GM12865 (cell line): ENCODE results near the gene GDPGP1.
A peak's percentile ranks its signal among the peaks of the same experiment; 100 is the strongest.
"Not testable (repeated sequence)": the region's sequence is repeated elsewhere in the genome, so short reads cannot be mapped to it uniquely, and the experiment has no call there.

Source experiments
- DNase-seq: peaks from one replicate; pipeline ENCODE4 v3.0.0; 2010; ENCODE audit warnings: low read depth
- H3K4me3 ChIP-seq: 2 replicates; pipeline ENCODE4 v1.5.1; 2011; ENCODE audit warnings: mild to moderate bottlenecking, low read depth, low read length, control low read depth
- TF ChIP-seq, protein P1 (sequence below): IDR thresholded peaks from 2 replicates; pipeline ENCODE4 v1.5.1; 2011; ENCODE audit warnings: low read length, control low read depth, low read depth, inconsistent platforms; ENCODE audit not compliant: insufficient read depth; ENCODE audit errors: missing control alignments

GDPGP1 gene

GRCh38 chr15:90248789-90249202 is 14.8 kb downstream of the GDPGP1 start:
- no peak for DNase-seq
- no peak overlapping the region for H3K4me3 ChIP-seq
- TF ChIP-seq, protein P1, sequence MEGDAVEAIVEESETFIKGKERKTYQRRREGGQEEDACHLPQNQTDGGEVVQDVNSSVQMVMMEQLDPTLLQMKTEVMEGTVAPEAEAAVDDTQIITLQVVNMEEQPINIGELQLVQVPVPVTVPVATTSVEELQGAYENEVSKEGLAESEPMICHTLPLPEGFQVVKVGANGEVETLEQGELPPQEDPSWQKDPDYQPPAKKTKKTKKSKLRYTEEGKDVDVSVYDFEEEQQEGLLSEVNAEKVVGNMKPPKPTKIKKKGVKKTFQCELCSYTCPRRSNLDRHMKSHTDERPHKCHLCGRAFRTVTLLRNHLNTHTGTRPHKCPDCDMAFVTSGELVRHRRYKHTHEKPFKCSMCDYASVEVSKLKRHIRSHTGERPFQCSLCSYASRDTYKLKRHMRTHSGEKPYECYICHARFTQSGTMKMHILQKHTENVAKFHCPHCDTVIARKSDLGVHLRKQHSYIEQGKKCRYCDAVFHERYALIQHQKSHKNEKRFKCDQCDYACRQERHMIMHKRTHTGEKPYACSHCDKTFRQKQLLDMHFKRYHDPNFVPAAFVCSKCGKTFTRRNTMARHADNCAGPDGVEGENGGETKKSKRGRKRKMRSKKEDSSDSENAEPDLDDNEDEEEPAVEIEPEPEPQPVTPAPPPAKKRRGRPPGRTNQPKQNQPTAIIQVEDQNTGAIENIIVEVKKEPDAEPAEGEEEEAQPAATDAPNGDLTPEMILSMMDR = no peak

DNA sequence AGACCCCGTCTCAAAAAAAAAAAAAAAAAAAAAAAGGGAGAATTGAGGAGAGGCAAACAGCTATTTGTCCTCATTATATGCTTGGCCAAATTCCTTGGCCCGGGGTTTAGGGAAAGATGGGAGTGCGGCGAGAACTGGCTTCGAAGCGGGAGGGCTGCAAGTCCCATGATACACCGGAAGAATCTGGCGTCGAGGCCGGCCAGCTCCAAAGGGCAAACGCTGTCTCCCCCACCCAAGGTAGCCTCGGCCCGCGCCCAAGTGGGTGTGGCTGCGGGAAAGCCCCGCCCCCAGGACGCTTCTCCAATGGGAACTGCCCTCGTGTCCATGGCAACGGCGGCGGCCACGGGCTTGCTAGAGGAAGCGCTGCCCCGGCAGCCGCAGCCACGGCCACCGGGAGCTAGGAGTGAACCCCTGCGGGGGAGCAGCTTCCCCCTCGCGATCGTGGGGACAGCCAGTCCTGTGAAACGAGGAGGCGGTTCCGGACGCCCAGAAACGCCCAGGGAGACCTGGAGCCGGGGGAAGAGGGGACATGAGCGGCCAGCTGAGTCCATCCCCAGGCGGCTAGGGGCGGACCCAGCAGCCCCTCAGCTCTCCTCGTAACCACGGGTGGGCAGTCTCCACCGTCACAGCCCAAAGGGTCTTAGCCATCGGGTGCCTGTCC is 15.3 kb downstream of the GDPGP1 start, which contains the start of gene TTLL13:
TSS of gene TTLL13 (plus strand) at position 354 of the 661 bp plus-strand sequence. CDS start 1,075 bp downstream, outside the sequence.
- DNase-seq = peak; percentile 81
- H3K4me3 ChIP-seq = peak within 1 kb of the TSS; percentile 28
- TF ChIP-seq, protein P1 = no peak

- TF ChIP-seq, protein P1 = no peak
- H3K4me3 ChIP-seq = no peak overlapping the region
- no peak for DNase-seq
Observed at GRCh38 chr15:90257776-90258175, 23.8 kb downstream of the GDPGP1 start.

DNA sequence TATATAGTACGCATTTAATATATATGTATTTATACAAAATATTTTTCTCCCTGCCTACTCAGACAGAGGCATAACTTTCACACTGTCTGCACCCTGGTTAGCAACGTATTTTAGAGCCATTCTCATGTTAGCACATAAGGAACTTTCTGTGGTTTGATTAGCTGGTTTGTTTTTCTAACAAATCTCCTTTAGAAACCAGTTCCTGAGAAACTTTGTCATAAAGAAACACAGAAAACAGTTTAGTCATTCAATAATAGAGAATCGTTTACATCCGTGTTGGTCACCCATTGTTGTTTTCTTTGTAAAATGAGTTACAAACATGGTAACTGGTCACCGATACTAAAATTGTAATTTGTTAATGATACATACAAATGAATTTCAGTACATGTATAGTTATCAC is 25.5 kb downstream of the GDPGP1 start:
- DNase-seq = peak; percentile 84
- TF ChIP-seq, protein P1 = no peak
- H3K4me3 ChIP-seq = no peak overlapping the region; the same call in 1 of the 2 replicates

- not testable (repeated sequence) for DNase-seq
Observed at GRCh38 chr15:90260731-90261130, 26.7 kb downstream of the GDPGP1 start.

DNA sequence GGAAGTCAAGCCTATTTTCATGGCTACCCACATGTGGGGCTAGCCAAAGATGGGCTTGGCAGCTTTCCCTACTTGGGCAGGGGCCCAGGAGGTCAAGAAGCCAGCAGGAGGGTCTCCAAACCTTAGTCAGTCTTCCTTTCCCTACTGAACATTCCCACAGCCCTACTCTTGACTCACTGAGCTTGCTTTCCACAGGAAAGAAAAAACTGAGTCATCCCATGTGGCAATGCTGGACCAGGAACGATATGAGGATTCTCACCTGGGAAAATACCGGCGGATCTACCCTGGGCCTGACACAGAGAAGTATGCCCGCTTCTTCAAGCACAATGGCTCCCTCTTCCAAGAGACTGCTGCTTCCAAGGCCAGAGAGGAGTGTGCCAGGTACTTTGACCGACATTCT is 27.8 kb downstream of the GDPGP1 start:
- DNase-seq = no peak
- TF ChIP-seq, protein P1 = no peak
- H3K4me3 ChIP-seq = no peak overlapping the region

More at GRCh38 chr15:90260731-90261130, 26.7 kb downstream of the GDPGP1 start:
- H3K4me3 ChIP-seq = not testable (repeated sequence)

GRCh38 chr15:90262426-90262825 is 28.4 kb downstream of the GDPGP1 start:
- H3K4me3 ChIP-seq = no peak overlapping the region
- TF ChIP-seq, protein P1 = no peak
- DNase-seq = no peak
